K562 (cell line): ENCODE measurements around the gene IQUB. TPM values are rescaled to one million over a fixed set of nuclear protein-coding genes. Genes with fewer than 3 reads are reported as not detected.

ENCODE experiments used
- BRF2 ChIP-seq: IDR thresholded peaks from 3 replicates; pipeline ENCODE4 v1.6.1; 2011; ENCODE audit warnings: borderline replicate concordance, mild to moderate bottlenecking; ENCODE audit not compliant: insufficient read length, insufficient read depth
- ESRRB ChIP-seq: fragments of 250-450 bp; sonication (Bioruptor Pico); IDR thresholded peaks from 2 replicates; pipeline ENCODE4 v1.5.0; 2020; ENCODE audit warnings: mild to moderate bottlenecking, moderate library complexity, borderline replicate concordance
- HOXB6 ChIP-seq: fragments of 250-450 bp; sonication (Bioruptor Pico); IDR thresholded peaks from 2 replicates; pipeline ENCODE4 v1.5.1; 2022; ENCODE audit warnings: mild to moderate bottlenecking, borderline replicate concordance
- MCM5 ChIP-seq: fragments of 450-650 bp; IDR thresholded peaks from 2 replicates; pipeline ENCODE4 v1.6.1; 2016; ENCODE audit warnings: low read depth
- MITF ChIP-seq: IDR thresholded peaks from 2 replicates; pipeline ENCODE4 v1.6.1; 2014; ENCODE audit warnings: antibody characterized with exemption
- NR2F6 ChIP-seq: fragments of 450-650 bp; formaldehyde crosslinking; IDR thresholded peaks from 2 replicates; pipeline ENCODE4 v1.4.0; 2020; ENCODE audit warnings: mild to moderate bottlenecking
- POLR2G ChIP-seq: fragments of 200-400 bp; formaldehyde crosslinking; IDR thresholded peaks from 2 replicates; pipeline ENCODE4 v1.6.1; 2017; ENCODE audit warnings: low read depth, mild to moderate bottlenecking, antibody characterized with exemption, low read length, moderate library complexity
- RB1 ChIP-seq: fragments of 450-650 bp; IDR thresholded peaks from 2 replicates; pipeline ENCODE4 v1.6.1; 2017; ENCODE audit warnings: low read depth, mild to moderate bottlenecking
- THRAP3 ChIP-seq: fragments of 450-650 bp; IDR thresholded peaks from 2 replicates; pipeline ENCODE4 v1.6.1; 2016; ENCODE audit warnings: mild to moderate bottlenecking, inconsistent platforms, borderline replicate concordance
- ZNF699 ChIP-seq: fragments of 250-450 bp; sonication (Bioruptor Pico); IDR thresholded peaks from 2 replicates; pipeline ENCODE4 v1.8.0; 2021; ENCODE audit warnings: mild to moderate bottlenecking, moderate library complexity; ENCODE audit not compliant: insufficient replicate concordance
- polyA plus RNA-seq, 8 experiments: library from polyadenylated mRNA; depleted of rRNA in 4 of 8; stranded (reverse) in 5 of 8; unstranded in 3 of 8; fragments of >200 nt; fragmentation: Nextera tagmentation in 2 of 8; fragmentation: Illumina TruSeq in 1 of 8; extraction: Ambion mirVana in 2 of 8; extraction: Trizol in 1 of 8; gene quantifications; 2 replicates each; pipeline versions ENCODE4 v1.2.1 to v1.2.3, GENCODE V29; 2011 to 2014; ENCODE audit warnings: inconsistent platforms in 1 of 8, missing spikeins in 1 of 8
- total RNA-seq, 7 experiments: library from RNA; depleted of rRNA in 6 of 7; stranded (reverse); fragments of >200 nt in 6 of 7; fragmentation: Illumina TruSeq in 2 of 7; extraction: Trizol in 2 of 7; gene quantifications; 2 replicates each; pipeline versions ENCODE4 v1.2.1 to v1.2.3, GENCODE V29; 2011 to 2021; ENCODE audit warnings: low replicate concordance in 1 of 7
- TF ChIP-seq, protein P1 (sequence below): fragments of 450-650 bp; IDR thresholded peaks from 2 replicates; pipeline ENCODE4 v1.6.1; 2016; ENCODE audit warnings: borderline replicate concordance
- TF ChIP-seq, protein P2 (sequence below): fragments of 250-450 bp; sonication (Bioruptor Pico); IDR thresholded peaks from 2 replicates; pipeline ENCODE4 v1.4.0; 2020; ENCODE audit warnings: mild to moderate bottlenecking, moderate library complexity
- TF ChIP-seq, protein P3 (sequence below): fragments of 200-800 bp; sonication (Bioruptor generic); IDR thresholded peaks from 2 replicates; pipeline ENCODE4 v1.6.1; 2016; ENCODE audit warnings: missing genetic modification characterization, missing compliant biosample characterization

The IQUB gene
- total and polyA plus RNA-seq, 9 of the 15 experiments (the other 6 are each of a cell fraction or from before 2014, with no cell fraction given) = 0.62 to 2.6 (median 1.4) TPM

GRCh38 chr7:123557398-123558288 is 23.2 kb upstream of the IQUB start, which contains the start of gene NDUFA5 (continued):
- TF ChIP-seq, protein P1, sequence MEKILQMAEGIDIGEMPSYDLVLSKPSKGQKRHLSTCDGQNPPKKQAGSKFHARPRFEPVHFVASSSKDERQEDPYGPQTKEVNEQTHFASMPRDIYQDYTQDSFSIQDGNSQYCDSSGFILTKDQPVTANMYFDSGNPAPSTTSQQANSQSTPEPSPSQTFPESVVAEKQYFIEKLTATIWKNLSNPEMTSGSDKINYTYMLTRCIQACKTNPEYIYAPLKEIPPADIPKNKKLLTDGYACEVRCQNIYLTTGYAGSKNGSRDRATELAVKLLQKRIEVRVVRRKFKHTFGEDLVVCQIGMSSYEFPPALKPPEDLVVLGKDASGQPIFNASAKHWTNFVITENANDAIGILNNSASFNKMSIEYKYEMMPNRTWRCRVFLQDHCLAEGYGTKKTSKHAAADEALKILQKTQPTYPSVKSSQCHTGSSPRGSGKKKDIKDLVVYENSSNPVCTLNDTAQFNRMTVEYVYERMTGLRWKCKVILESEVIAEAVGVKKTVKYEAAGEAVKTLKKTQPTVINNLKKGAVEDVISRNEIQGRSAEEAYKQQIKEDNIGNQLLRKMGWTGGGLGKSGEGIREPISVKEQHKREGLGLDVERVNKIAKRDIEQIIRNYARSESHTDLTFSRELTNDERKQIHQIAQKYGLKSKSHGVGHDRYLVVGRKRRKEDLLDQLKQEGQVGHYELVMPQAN = peak; percentile 91
- peak; percentile 56 for TF ChIP-seq RB1
- TF ChIP-seq POLR2G = peak; percentile 75
- TF ChIP-seq BRF2 = no peak
- TF ChIP-seq ZNF699 (CRISPR knock-in tag) = no peak
- TF ChIP-seq THRAP3 = no peak
- TF ChIP-seq, protein P2, sequence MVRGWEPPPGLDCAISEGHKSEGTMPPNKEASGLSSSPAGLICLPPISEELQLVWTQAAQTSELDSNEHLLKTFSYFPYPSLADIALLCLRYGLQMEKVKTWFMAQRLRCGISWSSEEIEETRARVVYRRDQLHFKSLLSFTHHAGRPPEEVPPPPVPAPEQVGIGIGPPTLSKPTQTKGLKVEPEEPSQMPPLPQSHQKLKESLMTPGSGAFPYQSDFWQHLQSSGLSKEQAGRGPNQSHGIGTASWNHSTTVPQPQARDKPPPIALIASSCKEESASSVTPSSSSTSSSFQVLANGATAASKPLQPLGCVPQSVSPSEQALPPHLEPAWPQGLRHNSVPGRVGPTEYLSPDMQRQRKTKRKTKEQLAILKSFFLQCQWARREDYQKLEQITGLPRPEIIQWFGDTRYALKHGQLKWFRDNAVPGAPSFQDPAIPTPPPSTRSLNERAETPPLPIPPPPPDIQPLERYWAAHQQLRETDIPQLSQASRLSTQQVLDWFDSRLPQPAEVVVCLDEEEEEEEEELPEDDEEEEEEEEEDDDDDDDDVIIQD (CRISPR knock-in tag) = no peak
- no peak for TF ChIP-seq HOXB6
- TF ChIP-seq MCM5 = no peak
- no peak for TF ChIP-seq MITF
- TF ChIP-seq NR2F6 (CRISPR knock-in tag) = no peak
- TF ChIP-seq, protein P3, sequence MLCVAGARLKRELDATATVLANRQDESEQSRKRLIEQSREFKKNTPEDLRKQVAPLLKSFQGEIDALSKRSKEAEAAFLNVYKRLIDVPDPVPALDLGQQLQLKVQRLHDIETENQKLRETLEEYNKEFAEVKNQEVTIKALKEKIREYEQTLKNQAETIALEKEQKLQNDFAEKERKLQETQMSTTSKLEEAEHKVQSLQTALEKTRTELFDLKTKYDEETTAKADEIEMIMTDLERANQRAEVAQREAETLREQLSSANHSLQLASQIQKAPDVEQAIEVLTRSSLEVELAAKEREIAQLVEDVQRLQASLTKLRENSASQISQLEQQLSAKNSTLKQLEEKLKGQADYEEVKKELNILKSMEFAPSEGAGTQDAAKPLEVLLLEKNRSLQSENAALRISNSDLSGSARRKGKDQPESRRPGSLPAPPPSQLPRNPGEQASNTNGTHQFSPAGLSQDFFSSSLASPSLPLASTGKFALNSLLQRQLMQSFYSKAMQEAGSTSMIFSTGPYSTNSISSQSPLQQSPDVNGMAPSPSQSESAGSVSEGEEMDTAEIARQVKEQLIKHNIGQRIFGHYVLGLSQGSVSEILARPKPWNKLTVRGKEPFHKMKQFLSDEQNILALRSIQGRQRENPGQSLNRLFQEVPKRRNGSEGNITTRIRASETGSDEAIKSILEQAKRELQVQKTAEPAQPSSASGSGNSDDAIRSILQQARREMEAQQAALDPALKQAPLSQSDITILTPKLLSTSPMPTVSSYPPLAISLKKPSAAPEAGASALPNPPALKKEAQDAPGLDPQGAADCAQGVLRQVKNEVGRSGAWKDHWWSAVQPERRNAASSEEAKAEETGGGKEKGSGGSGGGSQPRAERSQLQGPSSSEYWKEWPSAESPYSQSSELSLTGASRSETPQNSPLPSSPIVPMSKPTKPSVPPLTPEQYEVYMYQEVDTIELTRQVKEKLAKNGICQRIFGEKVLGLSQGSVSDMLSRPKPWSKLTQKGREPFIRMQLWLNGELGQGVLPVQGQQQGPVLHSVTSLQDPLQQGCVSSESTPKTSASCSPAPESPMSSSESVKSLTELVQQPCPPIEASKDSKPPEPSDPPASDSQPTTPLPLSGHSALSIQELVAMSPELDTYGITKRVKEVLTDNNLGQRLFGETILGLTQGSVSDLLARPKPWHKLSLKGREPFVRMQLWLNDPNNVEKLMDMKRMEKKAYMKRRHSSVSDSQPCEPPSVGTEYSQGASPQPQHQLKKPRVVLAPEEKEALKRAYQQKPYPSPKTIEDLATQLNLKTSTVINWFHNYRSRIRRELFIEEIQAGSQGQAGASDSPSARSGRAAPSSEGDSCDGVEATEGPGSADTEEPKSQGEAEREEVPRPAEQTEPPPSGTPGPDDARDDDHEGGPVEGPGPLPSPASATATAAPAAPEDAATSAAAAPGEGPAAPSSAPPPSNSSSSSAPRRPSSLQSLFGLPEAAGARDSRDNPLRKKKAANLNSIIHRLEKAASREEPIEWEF = no peak
- TF ChIP-seq ESRRB (CRISPR knock-in tag) = no peak
